ENCODE results near the gene GLRX5.

The GLRX5 gene

GRCh38 chr14:95524706-95525512 lies 9.9 kb upstream of the GLRX5 start:
- no peak for TF ChIP-seq CTCF (IDR thresholded peaks at IDR 0.05)
- no peak for TF ChIP-seq ZFX (IDR thresholded peaks at IDR 0.05; ENCODE audit: borderline replicate concordance)
- no peak overlapping the region for H3K27ac ChIP-seq

GRCh38 chr14:95525999-95526398 lies 8.9 kb upstream of the GLRX5 start:
- no peak overlapping the region for H3K27ac ChIP-seq
- TF ChIP-seq ZFX (IDR thresholded peaks at IDR 0.05; ENCODE audit: borderline replicate concordance) (no peak), CTCF (IDR thresholded peaks at IDR 0.05) (no peak)

GRCh38 chr14:95526483-95527386 lies 8.1 kb upstream of the GLRX5 start:
- TF ChIP-seq CTCF (IDR thresholded peaks at IDR 0.05) (no peak), ZFX (IDR thresholded peaks at IDR 0.05; ENCODE audit: borderline replicate concordance) (no peak)
- no peak overlapping the region for H3K27ac ChIP-seq

- TF ChIP-seq CTCF (IDR thresholded peaks at IDR 0.05) (peak; percentile 82), ZFX (IDR thresholded peaks at IDR 0.05; ENCODE audit: borderline replicate concordance) (no peak)
- no peak overlapping the region for H3K27ac ChIP-seq
Observed at GRCh38 chr14:95527387-95528002, 7.4 kb upstream of the GLRX5 start.

DNA sequence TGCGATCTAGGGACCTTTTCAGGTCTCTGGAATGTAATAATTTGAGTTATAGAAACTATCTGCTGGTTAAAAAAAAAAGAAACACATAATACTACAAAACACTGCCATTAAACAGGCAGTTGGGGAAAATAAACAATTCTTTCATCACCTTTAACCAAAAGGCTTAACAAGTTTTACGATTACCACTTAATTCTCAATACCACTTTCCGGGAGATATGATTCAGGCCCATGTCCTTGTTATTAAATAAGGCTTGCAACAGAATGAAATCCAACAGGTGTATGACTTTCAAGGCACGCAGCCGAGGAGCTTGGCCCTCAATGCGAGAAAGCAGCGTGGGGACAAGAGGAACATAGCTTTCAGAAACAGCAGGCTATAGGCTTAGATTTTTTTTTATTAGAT lies 5.6 kb upstream of the GLRX5 start:
- H3K27ac ChIP-seq: no peak overlapping the region
- TF ChIP-seq CTCF (IDR thresholded peaks at IDR 0.05): no peak
- TF ChIP-seq ZFX (IDR thresholded peaks at IDR 0.05; ENCODE audit: borderline replicate concordance): no peak

DNA sequence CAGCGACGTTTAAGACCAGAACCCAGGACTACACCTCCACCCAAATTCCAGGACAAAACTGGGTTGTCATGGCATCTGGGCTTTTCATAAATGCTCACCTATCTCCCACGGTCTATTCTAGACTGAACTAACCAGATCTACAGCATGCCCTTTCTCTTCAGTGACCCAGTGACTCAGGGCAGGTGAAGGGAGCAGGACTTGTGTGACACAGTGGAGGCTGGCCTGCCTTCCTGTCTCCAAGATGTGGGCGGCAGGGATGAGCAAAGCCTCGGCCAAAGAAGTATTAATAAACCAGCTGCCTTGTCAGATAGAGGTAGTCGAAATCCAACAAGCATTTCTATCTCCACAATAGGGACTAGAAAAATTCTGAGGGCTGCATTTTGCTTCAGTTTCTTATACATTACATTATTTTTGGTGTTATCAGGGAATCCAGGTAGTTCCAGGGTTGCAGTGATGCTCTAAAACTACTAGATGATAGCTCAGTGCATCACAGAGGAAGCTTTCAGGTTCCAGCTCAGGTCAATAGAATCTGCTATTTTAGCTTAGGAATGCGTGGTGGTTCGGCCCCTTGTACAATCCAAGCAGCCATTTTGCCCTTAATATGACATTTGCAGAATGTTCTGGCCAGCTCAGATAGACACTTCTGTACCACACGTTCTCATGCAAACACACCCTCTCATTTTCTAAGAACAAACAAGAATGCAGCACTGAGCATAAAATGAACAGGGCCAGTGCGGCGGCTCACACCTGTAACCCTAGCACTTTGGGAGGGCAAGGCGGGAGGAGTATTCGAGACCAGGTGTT lies 4.2 kb upstream of the GLRX5 start:
- TF ChIP-seq CTCF (IDR thresholded peaks at IDR 0.05) (no peak), ZFX (IDR thresholded peaks at IDR 0.05; ENCODE audit: borderline replicate concordance) (no peak)
- H3K27ac ChIP-seq: no peak overlapping the region

Data from 22Rv1 (cell line).